GM19240 (cell line): Measurements from ENCODE around the gene ZDHHC1.
"Not testable (repeated sequence)": the region's sequence is repeated elsewhere in the genome, so short reads cannot be mapped to it uniquely, and the experiment has no call there.

Experiments used
- DNase-seq: peaks from one replicate; pipeline ENCODE4 v3.0.0; 2011; ENCODE audit warnings: low spot score; ENCODE audit not compliant: insufficient read length

The ZDHHC1 gene

DNA sequence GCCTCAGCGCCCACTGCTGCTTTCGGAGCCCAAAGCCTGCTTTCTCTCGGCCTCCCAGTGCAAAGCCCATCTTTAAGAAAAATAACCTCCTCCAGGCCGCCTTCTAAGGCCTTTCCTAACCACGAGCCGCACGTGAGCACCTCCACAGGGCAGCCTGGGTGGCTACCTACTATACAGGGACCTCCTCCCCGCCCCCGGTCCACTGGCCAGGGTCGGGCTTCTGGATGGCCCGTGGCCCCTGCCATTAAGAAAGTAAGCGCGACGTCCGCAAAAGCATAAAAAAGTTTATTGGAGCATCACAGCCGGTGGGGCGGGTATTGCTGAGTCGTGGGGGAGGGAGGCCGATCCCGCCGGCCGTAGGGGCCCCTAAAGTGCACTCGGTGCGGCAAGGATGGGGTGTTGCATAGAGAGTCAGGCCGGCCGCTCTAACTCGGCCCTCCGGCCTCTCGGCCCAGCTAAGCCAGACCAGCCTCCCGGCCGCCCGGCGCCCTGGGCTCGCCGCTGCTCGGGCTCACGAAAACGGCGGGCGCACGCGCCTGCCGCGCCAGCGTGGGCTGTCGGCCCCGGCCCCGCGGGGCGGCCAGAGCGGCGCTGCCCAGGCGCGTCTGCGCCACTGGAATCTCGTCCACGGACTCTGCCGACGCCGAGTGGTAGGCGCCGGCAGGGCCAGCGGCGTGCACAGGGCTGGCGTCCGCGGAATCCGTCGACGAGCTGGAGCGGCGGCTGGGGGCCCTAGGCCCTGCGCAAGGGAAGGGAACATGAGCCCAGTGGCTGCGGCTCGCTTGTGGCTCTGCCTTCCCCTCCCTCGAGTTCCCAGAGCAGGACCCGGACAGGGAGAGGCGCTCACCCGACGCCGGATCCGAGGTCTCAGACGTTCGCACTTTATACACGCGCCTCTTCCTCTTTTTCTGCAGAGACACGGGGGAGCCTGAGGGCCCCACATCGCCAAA is 21.8 kb downstream of the ZDHHC1 start:
- no peak for DNase-seq

DNA sequence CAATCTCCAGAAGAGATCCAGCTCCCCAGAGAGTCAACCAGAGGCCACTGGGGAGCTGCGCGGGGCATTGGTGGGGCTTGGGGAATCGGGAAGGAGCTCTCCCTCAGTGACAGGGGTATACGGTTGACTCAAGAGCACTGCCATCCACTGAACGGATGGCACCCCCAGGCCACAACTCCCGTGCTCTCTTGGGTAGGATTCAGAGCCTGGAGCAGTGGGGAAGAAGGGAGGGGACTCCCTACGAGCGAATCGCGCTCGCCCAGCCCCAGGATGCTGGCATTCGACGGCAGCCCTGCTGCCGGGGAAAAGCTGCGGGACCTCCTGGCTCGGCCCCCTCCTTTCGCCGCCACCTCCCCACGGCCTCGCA is 22.5 kb downstream of the ZDHHC1 start:
- DNase-seq, result no peak

DNA sequence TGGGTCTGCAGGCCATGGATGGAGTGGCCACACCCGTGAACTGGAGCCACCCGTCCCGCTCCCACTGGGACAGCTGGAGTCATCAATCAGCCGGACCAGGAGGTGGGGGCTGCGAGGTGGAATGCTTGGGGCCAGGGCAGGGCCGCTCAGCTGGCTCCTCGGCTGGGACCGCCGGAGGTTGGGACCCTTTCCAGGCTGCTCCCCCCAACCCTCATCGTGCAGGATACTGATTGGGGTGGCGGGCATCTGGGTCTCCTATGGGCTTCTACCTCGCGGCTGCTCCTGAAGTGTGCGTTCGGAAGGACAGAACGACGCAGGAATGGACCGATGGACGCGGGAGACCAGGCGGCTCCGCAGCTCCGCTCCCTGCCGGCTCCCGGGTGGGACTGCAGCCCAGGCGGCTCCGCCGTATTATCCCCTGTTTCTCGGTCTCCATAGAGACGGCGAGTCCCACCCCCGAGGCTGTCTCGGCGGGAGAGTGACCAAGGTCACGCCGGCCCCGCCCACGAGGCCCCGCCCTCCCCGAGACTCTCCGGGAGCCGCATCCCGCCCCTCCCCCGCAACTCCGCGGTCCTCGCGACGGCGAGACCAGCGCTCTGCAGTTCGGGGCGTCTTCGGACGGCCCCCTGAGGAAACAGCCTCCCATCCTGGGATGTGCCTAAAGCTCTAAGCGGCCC is 23.0 kb downstream of the ZDHHC1 start, which contains the start of gene TPPP3:
Gene TPPP3 (minus strand): TSS at position 388 of the 677 bp plus-strand sequence. CDS start 2,387 bp downstream, outside the sequence.
- DNase-seq, result no peak

DNA sequence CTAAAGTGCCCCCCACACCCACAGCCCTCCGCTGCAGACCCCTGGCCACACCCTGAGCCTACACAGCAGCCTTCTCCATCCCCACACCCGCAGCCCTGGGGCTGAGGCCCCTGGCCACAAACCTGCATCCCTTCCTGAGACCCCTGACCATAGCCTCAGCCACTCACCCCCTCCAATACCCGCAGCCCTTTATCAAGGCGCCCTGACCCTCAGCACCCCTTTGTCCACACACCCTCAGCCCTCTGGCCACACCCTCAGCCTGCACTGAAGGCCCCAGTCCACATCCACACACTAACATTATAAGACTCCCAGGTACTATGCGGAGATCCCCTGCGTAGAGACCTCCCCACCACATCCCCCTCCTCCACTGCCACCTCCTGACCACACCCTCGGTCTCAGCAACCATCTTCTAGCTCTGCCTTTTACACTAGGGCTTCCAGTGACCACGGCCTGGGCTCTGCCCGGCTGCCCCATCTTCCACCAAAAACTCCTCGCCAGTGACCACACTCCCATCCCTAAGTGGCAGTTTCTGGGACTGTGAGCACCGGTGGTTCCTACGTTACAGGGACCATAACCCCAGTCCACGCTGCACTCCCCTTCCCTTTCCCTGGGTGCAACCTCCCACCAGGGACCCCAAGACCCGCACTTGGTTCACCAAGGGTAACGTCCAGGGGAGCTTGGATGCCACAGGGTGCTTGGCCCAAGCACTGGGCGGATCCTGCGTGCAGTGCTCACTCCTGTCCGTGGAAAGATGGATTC is 23.8 kb downstream of the ZDHHC1 start:
- no peak for DNase-seq

DNA sequence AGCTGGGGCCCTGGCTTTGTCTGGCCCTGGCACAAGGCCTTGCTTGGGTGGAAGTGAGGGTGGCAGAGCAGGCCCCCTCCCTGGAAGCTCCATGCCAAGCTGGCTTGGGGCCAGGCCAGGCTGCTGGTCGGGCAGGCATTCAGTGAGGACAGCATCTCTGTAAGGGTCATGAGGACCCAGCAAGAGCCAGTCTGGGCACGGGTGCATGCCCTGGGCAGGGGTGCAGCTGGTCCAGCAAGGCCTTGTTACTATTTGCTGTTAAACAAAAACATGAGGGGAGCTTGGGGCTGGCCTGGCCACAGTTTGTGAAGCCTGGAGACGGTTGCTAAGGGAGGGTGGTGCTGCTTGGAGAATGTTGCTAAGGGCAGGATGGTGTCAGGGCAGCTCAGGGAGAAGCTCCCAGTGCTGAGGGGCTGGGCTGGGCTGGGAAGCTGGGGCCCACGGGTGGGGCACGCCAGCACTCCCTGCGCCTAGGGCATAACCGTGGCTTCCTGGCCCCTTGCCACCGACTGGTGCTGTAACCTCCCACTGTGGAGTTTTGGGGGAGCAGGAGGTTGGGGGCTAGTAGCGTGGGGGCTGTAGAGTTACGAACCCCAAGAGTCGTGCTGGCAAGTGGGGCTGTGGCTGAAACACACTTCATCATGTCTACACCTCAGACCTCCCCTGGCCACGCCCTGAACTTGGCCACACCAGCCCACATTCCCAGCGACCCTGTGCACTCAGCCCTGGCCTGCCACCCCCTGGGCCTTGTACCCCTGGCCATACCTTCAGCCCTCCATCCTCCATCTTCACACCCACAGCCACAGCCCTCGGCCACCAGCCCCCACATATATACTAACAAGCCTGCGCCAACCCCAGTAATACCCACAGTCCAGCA is 24.6 kb downstream of the ZDHHC1 start:
- DNase-seq, result no peak

DNA sequence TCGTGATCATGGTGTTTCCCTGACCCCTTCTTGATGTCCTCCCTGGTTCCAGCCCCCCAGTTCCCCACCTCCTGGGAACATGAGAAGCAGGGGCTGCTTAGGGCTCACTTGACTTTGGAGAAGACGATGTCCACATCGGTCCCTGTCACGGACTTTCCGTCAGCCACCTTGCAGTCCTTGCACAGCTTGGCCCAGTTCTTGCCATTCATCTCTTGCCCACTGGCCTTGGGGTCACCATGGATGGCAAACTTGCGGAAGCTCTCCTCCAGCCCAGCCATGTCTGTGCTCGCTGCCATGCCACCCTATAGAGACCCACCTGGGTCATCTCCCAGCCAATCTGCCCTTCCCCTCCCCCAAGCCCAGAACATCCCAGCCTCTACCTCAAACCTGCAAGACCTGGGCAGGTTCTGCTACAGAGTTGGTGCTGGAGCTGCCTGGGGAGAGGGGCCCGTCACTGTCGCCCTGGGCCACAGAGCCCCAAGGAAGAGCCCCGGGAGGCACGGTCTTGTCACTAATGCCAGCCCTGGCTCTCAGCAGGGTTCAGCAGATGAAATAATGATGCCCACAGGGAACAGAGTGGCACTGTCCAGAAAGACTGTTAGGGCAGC is 25.4 kb downstream of the ZDHHC1 start:
- DNase-seq, result no peak

DNA sequence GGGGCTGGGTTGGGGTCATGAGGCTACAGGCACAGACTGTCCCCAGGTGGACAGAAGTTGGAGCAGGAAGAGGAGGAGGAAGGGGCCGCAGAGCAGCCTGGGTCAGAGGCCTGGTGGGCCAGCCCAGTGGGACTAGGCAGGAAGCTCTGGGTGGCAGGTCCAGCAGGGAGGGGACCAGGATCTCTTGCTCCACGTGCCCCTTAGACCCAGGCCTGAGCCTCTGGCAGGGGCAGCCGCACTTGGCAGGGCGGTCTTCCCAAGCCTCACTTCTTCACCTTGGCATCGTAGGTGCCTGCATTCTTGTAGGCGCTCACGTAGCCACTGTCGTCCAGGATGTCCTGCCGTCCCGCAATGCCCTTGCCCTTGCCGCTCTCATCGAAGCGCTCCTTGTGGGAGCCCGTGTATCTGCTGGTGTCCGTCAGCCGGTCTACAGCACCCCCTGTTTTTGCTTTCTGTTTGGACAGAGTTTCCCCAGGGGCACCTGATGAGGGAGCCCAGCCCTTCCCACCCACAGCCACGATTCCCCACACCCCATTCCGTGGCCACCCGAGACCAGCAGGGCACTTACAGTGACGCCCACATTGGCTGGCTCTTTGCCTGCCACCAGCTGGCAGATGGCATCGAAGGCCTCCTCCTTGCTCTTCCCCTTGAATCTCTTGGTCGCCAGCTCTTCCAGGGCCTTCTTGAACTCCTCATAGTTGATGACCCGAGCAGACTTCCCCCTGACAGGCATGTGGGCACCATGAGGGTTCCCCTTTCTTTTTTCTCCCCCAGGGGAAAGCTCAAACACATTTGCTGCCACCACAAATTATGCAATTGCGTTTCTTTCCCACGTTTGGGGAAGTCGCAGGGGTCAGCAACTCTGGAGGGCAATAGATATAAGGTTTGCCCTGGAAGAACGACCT is 26.1 kb downstream of the ZDHHC1 start:
- DNase-seq, result no peak

DNA sequence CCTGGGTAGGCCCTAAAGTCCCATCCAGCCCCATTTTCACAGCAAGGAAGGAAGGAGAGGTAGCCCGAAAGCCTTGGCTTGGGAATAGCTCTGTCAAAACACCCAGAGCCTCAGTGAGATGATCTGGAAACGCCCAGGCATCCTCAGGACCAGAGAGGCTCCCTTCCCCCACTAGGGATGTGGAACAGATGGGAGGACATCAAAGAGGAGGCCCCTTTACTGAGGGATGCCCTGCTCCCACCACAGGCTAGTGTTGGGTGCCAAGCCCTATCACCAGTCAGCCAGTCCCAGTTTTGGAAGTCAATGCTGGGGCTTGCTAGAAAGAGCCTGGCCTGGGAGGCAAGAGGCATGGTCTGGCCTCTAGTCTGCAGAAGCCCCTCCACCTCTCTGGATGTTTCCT is 27.7 kb downstream of the ZDHHC1 start:
- DNase-seq, result no peak

DNA sequence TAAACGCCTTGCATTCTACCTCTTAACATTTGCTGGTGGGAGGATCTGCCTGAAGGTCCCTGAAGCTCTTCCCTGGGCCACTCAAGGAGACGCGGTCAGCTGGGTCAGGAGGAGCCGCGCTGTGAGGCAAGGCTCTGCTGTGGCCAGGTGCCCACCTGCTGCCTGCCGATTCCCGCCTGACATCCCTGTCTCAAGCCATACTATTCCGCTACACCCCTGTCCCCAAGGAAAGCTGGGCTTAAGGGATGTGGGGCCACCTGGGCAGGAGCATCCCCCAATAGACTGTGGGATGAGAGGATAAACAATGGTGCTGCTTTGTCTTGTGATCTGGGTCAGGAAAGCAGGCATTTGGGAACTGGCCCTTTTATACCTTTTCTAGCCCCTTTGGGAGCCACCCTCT is 28.1 kb downstream of the ZDHHC1 start:
- DNase-seq, result no peak

DNA sequence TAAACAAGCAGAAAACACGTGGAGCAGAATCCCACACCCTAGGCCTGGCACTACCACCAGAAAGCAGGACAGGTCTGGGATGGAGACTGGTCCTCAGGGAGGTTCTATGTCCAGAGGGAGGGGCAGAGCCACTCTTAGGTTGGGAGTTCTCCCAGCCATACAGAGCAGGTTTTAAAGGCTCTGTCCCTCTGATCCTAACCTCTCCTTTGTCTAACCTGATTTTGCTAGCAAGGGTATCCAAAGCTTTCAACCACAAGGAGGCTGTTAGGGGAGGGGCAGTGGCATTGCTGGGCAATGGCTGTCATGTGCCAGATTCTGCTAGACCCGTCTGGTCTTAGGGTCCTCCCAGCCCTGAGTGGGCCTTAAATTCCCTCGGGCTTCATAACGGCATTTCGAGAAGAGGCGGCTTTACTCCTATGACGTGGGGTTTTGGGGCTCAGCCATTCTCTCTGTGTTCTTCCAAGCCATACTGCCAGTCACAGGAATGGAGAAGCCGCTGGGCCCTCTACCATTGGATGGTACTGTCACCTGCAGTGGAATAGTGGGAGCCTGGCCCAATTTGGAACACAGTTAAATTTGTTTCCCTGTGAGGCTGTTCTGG is 28.7 kb downstream of the ZDHHC1 start:
- DNase-seq, result no peak

DNA sequence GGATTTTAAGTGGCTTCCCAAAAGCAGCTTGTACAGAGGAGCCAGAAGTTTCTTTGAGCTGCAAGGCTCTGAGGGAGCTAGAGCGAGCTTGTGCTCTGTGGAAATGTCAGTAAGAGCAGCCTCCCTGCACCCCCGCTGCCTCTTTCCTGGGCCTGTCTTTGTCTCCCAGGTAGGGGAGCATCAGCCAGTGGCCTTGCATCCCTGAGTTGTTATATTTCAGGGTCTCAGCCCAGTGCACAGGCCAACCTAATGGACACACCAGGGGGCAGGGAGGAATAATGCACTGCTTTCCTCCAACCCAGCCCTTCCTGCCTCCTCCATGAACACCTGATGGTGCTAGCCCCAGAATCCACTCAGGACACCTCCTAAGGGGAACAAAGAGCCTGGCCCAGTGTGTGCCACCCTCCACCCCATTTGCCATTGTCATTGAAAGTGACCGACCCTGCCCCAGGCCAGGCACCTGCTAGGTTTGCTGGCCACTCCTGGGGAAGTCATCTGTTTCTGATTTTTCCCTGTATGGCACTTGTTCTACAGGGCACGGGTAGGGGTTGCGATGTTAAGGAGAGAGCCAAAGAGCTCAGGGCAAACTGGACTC is 29.3 kb downstream of the ZDHHC1 start:
- DNase-seq, result no peak

DNA sequence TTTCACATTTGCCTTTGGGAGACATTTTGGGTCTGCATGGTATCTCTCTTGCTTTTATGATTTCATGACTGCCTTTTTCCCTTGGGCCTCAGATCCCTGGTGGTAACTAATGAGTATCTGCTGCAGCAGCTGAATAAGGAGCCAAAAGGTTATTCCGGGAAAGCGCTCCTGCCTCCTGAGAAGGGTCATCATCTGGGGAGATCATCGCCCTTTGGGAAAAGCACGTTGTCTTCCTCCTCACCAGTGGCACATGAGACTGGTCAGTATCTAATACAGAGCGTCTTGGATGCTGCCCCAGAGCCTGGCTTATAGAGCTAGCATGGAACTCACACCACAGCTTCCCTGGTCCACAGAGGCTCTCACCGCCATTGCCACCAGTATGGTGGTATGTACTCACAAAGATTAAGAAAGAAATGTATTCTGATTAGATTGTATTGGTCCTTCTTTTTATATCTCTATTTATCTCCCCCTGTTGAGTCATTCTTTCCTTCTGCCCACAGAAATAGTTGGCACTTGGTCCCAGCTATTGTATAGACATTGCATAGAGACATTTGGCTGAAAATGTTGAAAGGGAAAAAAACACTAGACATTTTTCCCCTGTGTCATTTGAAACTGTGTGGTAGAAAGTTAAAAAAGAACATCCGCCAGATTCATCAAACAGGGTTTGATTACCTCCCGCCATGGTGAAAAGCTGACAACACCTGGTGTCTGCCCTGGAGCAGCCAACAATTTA is 31.3 kb downstream of the ZDHHC1 start:
- DNase-seq, result no peak

DNA sequence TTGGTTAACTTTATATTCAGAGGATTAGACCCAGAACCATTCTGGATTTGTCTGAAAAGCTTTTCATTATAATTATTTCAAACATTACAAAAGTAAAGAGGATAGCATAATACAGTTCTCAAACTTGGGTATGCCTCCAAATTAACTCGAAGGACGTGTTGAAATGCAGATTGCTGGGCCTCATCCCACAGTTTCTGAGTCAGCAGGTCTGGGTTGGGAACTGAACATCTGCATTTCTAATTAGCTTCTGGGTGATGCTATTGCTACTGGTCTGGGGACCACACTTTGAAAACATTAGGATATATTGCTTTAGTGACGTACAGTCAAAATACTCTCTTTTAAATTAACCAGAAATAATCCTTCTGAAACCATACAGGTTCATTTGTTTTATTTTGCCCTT is 33.0 kb downstream of the ZDHHC1 start:
- no peak for DNase-seq

DNA sequence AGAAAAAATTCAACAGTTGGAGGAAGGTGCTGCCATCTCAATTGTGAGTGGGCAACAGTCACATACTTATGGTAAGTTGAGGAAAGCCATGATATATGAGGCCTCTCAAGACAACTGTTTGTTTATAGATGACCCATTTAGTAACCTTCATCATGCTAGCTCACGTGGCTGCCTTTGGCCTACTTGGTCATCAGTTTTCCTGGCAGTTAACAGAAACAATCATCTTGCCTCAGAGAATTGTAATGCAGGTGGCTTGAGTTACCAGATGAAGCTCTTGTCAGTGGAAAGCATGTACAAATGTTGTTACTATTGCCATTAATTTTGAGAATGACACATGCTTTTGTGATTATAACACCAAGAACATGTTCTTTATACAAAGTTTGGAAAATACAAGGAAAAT is 37.6 kb downstream of the ZDHHC1 start:
- no peak for DNase-seq

DNA sequence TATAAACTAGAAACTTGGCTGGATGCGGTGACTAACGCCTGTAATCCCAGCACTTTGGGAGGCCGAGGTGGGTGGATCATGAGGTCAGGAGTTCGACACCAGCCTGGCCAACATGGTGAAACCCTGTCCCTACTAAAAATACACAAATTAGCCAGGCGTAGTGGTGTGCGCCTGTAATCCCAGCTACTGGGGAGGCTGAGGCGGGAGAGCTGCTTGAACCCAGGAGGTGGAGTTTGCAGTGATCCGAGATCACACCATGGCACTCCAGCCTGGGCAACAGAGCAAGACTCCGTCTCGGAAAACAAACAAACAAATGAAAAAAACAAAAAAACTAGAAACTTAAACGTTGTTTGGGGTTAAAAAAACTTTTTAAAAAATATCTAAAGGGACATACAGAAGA is 40.3 kb downstream of the ZDHHC1 start:
- DNase-seq, result not testable (repeated sequence)

DNA sequence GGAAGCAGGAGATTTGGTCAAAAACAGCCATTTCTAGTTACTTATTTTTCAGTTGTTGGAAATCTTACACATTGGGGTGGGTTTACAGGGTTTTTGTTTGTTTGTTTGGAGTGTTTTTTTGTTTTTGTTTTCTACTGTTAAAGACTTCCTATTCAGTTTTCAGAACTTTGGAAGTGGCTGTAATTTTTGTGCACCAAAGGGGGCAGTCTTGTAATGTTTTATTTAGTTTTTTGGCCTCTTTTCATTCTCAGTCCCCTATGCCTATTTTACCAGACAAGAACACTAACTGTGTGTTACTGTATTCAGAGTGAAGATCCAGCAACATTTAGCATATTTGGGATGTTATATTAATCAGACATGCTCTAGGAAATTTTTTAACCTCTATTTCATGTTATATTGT is 43.6 kb downstream of the ZDHHC1 start:
- DNase-seq, result no peak

DNA sequence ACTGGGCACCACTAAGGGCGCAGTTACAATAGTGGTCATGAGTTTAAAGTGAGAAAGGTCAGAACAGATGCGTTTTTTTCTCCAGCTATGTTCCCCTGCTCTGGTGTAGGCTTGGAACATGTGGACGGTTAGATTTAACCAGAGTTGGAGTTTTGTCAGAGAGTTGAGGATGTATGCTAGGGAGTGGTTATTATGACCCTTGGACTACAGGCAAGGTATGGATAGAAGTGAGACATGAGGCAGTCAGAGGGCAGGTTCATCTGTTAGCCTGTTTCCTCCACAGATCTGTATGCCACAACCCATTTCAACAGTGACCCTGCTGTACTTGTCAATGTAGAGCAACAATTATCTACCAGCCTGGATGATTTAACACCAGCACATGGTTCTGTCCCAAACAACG is 45.6 kb downstream of the ZDHHC1 start:
- DNase-seq, result no peak
